Measurements from ENCODE around the gene MARK3.

The MARK3 gene

GRCh38 chr14:103517174-103517566 lies 132.0 kb downstream of the MARK3 start:
- Histone ChIP-seq H3K27me3 (ENCODE audit: insufficient read depth, poor library complexity, severe bottlenecking) (peaks cover 8% of the 10 kb centered on the region), H3K4me3 (replicated peaks; ENCODE audit: insufficient read depth, low read length) (no peak overlapping the region), H3K27ac (replicated peaks) (no peak overlapping the region)
- no peak for DNase-seq (ENCODE audit: low read depth in 1 of 2, low spot score in 1 of 2)
- TF ChIP-seq REST (IDR thresholded peaks at IDR 0.05; ENCODE audit: insufficient replicate concordance, low read depth): no peak
- TF ChIP-seq, protein P1, sequence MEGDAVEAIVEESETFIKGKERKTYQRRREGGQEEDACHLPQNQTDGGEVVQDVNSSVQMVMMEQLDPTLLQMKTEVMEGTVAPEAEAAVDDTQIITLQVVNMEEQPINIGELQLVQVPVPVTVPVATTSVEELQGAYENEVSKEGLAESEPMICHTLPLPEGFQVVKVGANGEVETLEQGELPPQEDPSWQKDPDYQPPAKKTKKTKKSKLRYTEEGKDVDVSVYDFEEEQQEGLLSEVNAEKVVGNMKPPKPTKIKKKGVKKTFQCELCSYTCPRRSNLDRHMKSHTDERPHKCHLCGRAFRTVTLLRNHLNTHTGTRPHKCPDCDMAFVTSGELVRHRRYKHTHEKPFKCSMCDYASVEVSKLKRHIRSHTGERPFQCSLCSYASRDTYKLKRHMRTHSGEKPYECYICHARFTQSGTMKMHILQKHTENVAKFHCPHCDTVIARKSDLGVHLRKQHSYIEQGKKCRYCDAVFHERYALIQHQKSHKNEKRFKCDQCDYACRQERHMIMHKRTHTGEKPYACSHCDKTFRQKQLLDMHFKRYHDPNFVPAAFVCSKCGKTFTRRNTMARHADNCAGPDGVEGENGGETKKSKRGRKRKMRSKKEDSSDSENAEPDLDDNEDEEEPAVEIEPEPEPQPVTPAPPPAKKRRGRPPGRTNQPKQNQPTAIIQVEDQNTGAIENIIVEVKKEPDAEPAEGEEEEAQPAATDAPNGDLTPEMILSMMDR (IDR thresholded peaks at IDR 0.05; ENCODE audit: insufficient read depth, low read length): no peak

GRCh38 chr14:103517721-103518421 lies 132.7 kb downstream of the MARK3 start:
- TF ChIP-seq SPI1 (IDR thresholded peaks at IDR 0.05; ENCODE audit: borderline replicate concordance, low read depth): no peak
- TF ChIP-seq, protein P1 (IDR thresholded peaks at IDR 0.05; ENCODE audit: insufficient read depth, low read length): no peak
- no peak for TF ChIP-seq GABPA (IDR thresholded peaks at IDR 0.05; ENCODE audit: low read depth)
- no peak for TF ChIP-seq REST (IDR thresholded peaks at IDR 0.05; ENCODE audit: insufficient replicate concordance, low read depth)
- no peak for TF ChIP-seq POLR2AphosphoS5 (IDR thresholded peaks at IDR 0.05; ENCODE audit: low read depth)
- DNase-seq (ENCODE audit: low read depth in 1 of 2, low spot score in 1 of 2): no peak

DNA sequence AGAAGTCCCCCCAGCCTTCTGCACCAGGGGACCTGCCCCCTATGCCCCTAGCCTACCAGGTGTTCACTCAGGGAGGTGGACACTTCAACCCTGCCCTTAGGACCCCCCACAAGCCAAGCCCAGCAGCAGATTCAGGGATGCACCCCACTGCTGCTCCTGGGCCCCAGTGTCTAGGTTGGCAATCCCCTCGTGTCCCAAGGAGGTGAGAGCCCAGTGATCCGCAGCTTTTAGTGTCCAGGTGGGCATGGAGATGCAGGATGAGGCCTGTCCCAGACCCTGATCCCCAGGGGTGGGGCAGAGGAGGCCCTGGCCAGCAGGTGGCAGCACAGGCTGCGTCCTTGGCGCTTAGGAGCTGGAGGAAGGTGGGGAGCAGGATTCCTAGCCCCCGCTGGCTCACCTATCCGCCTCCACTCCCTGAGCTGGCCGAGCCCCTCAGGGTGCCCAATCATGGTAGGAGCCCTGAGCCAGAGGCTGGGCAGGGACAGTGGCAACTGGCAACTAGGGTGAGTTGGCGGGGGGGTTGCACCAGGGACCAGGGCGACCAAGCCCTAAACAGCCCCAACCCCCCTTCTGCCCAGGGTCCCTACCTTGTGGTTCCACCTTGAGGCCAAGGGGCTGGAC lies 133.3 kb downstream of the MARK3 start:
- Histone ChIP-seq H3K4me3 (replicated peaks; ENCODE audit: insufficient read depth, low read length) (no peak overlapping the region), H3K27me3 (ENCODE audit: insufficient read depth, poor library complexity, severe bottlenecking) (peaks cover 17% of the 10 kb centered on the region), H3K27ac (replicated peaks) (no peak overlapping the region)
- TF ChIP-seq SPI1 (IDR thresholded peaks at IDR 0.05; ENCODE audit: borderline replicate concordance, low read depth): no peak
- TF ChIP-seq, protein P1 (IDR thresholded peaks at IDR 0.05; ENCODE audit: insufficient read depth, low read length): peak; percentile 94
- no peak for TF ChIP-seq POLR2AphosphoS5 (IDR thresholded peaks at IDR 0.05; ENCODE audit: low read depth)
- no peak for TF ChIP-seq REST (IDR thresholded peaks at IDR 0.05; ENCODE audit: insufficient replicate concordance, low read depth)
- TF ChIP-seq GABPA (IDR thresholded peaks at IDR 0.05; ENCODE audit: low read depth): no peak
- DNase-seq (ENCODE audit: low read depth in 1 of 2, low spot score in 1 of 2): peak in 1 of 2 experiments; percentile 51

More at GRCh38 chr14:103517721-103518421, 132.7 kb downstream of the MARK3 start:
- H3K4me3 ChIP-seq (replicated peaks; ENCODE audit: insufficient read depth, low read length): no peak overlapping the region
- H3K27ac ChIP-seq (replicated peaks): no peak overlapping the region
- H3K27me3 ChIP-seq (ENCODE audit: insufficient read depth, poor library complexity, severe bottlenecking): peaks cover 11% of the 10 kb centered on the region

Data from HL-60 (cell line).